A549 (cell line): ENCODE measurements around the gene PPP2R2D. TPM values are rescaled to one million over a fixed set of nuclear protein-coding genes. Genes with fewer than 3 reads are reported as not detected.

ENCODE experiments used
- ATAC-seq, 2 experiments: fragments of 200-7000 bp in 1 of 2; fragments of >200 bp in 1 of 2; cut with Nextera tagmentation in 1 of 2; cut with Tn5 transposase in 1 of 2; 3 replicates each; pipeline versions ENCODE4 v1.8.0 to v1.9.1; 2018 to 2020; ENCODE audit warnings: mild to moderate bottlenecking in 1 of 2, moderate library complexity in 1 of 2
- CTCF ChIA-PET: fragments of 300-600 bp; sonication (Branson Sonifier 250); formaldehyde crosslinking; extraction: SDS; loops from one replicate; lab custom pipeline; 2021; ENCODE audit warnings: antibody characterized with exemption, inconsistent platforms; lab: Yijun Ruan, JAX
- POLR2A ChIA-PET: fragments of 350-600 bp; formaldehyde crosslinking; extraction: SDS; loops from one replicate; lab custom pipeline; 2021; ENCODE audit warnings: antibody characterized with exemption, inconsistent platforms; lab: Yijun Ruan, JAX
- DNase-seq, 2 experiments: peaks; one replicate each; pipeline versions ENCODE4 v3.0.0 to v3.0.0-alpha.2; 2011 to 2016; ENCODE audit warnings: low read depth in 1 of 2, low spot score in 1 of 2
- FAIRE-seq: peaks from 2 replicates; lab custom pipeline; 2011; peaks lifted over from hg19 to GRCh38; lab: Jason Lieb, UNC
- H3K27ac ChIP-seq, 2 experiments: fragments of >200 bp; sonication (Bioruptor Twin); formaldehyde crosslinking; 3 replicates each; pipeline ENCODE4 v1.5.1; 2016 to 2017
- H3K4me1 ChIP-seq: fragments of >200 bp; sonication (Bioruptor Twin); formaldehyde crosslinking; 3 replicates; pipeline ENCODE4 v1.6.1; 2016
- H3K4me2 ChIP-seq: fragments of >200 bp; sonication (Bioruptor Twin); formaldehyde crosslinking; 3 replicates; pipeline ENCODE4 v1.6.1; 2016
- H3K4me3 ChIP-seq: fragments of >200 bp; sonication (Bioruptor Twin); formaldehyde crosslinking; 3 replicates; pipeline ENCODE4 v1.5.1; 2016
- H3K9me3 ChIP-seq: fragments of >200 bp; sonication (Bioruptor Twin); formaldehyde crosslinking; 3 replicates; pipeline ENCODE4 v1.6.1; 2016
- BCL3 ChIP-seq: fragments of >200 bp; sonication (Bioruptor Twin); formaldehyde crosslinking; IDR thresholded peaks from 3 replicates; pipeline ENCODE4 v1.6.1; 2016
- CEBPB ChIP-seq, 2 experiments: fragments of >200 bp in 1 of 2; sonication (Bioruptor Twin) in 1 of 2; formaldehyde crosslinking in 1 of 2; IDR thresholded peaks; 2 replicates each; pipeline ENCODE4 v1.6.1; 2012 to 2016
- CHD4 ChIP-seq: fragments of 200-600 bp; sonication (generic); IDR thresholded peaks from 2 replicates; pipeline ENCODE4 v1.6.1; 2016; ENCODE audit warnings: antibody characterized with exemption, mild to moderate bottlenecking, borderline replicate concordance
- CTCF ChIP-seq: fragments of >200 bp; sonication (Bioruptor Twin); formaldehyde crosslinking; IDR thresholded peaks from 3 replicates; pipeline ENCODE4 v1.5.1; 2016
- E2F6 ChIP-seq: IDR thresholded peaks from 2 replicates; pipeline ENCODE4 v1.6.1; 2012; ENCODE audit warnings: low read depth, borderline replicate concordance
- EHF ChIP-seq: fragments of 250-450 bp; sonication (Bioruptor Pico); IDR thresholded peaks from 2 replicates; pipeline ENCODE4 v1.5.0; 2020; ENCODE audit warnings: mild to moderate bottlenecking
- EP300 ChIP-seq, 2 experiments: fragments of >200 bp; sonication (Bioruptor Twin); formaldehyde crosslinking; IDR thresholded peaks; 2 replicates in 1 of 2; 3 replicates in 1 of 2; pipeline ENCODE4 v1.6.1; 2016 to 2017
- FOSL2 ChIP-seq, 2 experiments: fragments of 450-650 bp in 1 of 2; fragments of >200 bp in 1 of 2; sonication (Bioruptor Twin) in 1 of 2; formaldehyde crosslinking; IDR thresholded peaks; 2 replicates each; pipeline versions ENCODE4 v1.5.0 to v1.6.1; 2016 to 2020; ENCODE audit warnings: mild to moderate bottlenecking in 1 of 2, moderate library complexity in 1 of 2
- HEYL ChIP-seq: fragments of 250-450 bp; sonication (Bioruptor Pico); IDR thresholded peaks from 2 replicates; pipeline ENCODE4 v1.8.0; 2021; ENCODE audit warnings: mild to moderate bottlenecking, moderate library complexity
- HOXB5 ChIP-seq: fragments of 250-450 bp; sonication (Bioruptor Pico); IDR thresholded peaks from 2 replicates; pipeline ENCODE4 v1.5.0; 2020; ENCODE audit warnings: mild to moderate bottlenecking, moderate library complexity
- KDM5A ChIP-seq: fragments of 200-600 bp; sonication (generic); IDR thresholded peaks from 2 replicates; pipeline ENCODE4 v1.6.1; 2016; ENCODE audit warnings: antibody characterized with exemption, mild to moderate bottlenecking
- MAZ ChIP-seq: fragments of 150-350 bp; IDR thresholded peaks from 2 replicates; pipeline ENCODE4 v1.6.1; 2014; ENCODE audit warnings: antibody characterized with exemption, low read depth, low read length, borderline replicate concordance
- RARB ChIP-seq: fragments of 250-450 bp; sonication (Bioruptor Pico); IDR thresholded peaks from 2 replicates; pipeline ENCODE4 v1.8.0; 2021; ENCODE audit warnings: mild to moderate bottlenecking, moderate library complexity
- RCOR1 ChIP-seq: fragments of 150-350 bp; IDR thresholded peaks from 2 replicates; pipeline ENCODE4 v1.6.1; 2014; ENCODE audit warnings: antibody characterized with exemption, low read length, low read depth
- REST ChIP-seq: fragments of 200-600 bp; sonication (generic); IDR thresholded peaks from 2 replicates; pipeline ENCODE4 v1.6.1; 2016; ENCODE audit warnings: antibody characterized with exemption, mild to moderate bottlenecking, moderate library complexity
- RFX5 ChIP-seq: fragments of 450-650 bp; IDR thresholded peaks from 2 replicates; pipeline ENCODE4 v1.7.1; 2014; ENCODE audit warnings: antibody characterized with exemption, mild to moderate bottlenecking, moderate library complexity
- RNF2 ChIP-seq: fragments of 200-600 bp; sonication (generic); IDR thresholded peaks from 2 replicates; pipeline ENCODE4 v1.6.1; 2016; ENCODE audit warnings: low read depth, mild to moderate bottlenecking, antibody characterized with exemption, moderate library complexity, borderline replicate concordance
- USF2 ChIP-seq: fragments of 450-650 bp; IDR thresholded peaks from 2 replicates; pipeline ENCODE4 v1.6.1; 2014; ENCODE audit warnings: antibody characterized with exemption
- ZFP36 ChIP-seq: fragments of 450-650 bp; IDR thresholded peaks from 2 replicates; pipeline ENCODE4 v1.6.1; 2014; ENCODE audit warnings: borderline replicate concordance; ENCODE audit not compliant: partially characterized antibody
- WGBS: methylation state at CpG from one replicate; pipeline ENCODE4 v1.1.6; 2017; ENCODE audit errors: missing lambda C conversion rate; 5-methylcytosine and 5-hydroxymethylcytosine counted together
- polyA plus RNA-seq, 4 experiments: library from polyadenylated mRNA; depleted of rRNA in 3 of 4; stranded (reverse); fragments of >200 nt; fragmentation: RNase III in 1 of 4; extraction: RNeasy Plus Mini Kit Qiagen cat#74134 plus additional on column Dnase treatment in 1 of 4; gene quantifications; 2 replicates in 3 of 4; 3 replicates in 1 of 4; pipeline ENCODE4 v1.2.3, GENCODE V29; 2011 to 2017

The PPP2R2D gene
- polyA plus RNA-seq, 2 of the 4 experiments (the other 2 are of a cell fraction), result 23.9 to 36.0 TPM

- no peak for DNase-seq
- H3K4me2 ChIP-seq, result no peak overlapping the region
- 89% methylated on average over 4 of the region's 4 CpGs for WGBS
- no peak overlapping the region for H3K4me3 ChIP-seq
- TF ChIP-seq CTCF (no peak), EP300 (IDR thresholded peaks at IDR 0.05) (no peak), FOSL2 (IDR thresholded peaks at IDR 0.05) (no peak), FOSL2 (CRISPR knock-in tag; IDR thresholded peaks at IDR 0.05) (no peak), CHD4 (no peak), RARB (CRISPR knock-in tag) (no peak), RNF2 (no peak), USF2 (no peak), ZFP36 (no peak), BCL3 (no peak), EHF (CRISPR knock-in tag) (no peak), MAZ (no peak), KDM5A (no peak), RCOR1 (no peak), HOXB5 (CRISPR knock-in tag) (no peak), CEBPB (IDR thresholded peaks at IDR 0.05) (no peak), REST (no peak), HEYL (no peak), RFX5 (no peak), E2F6 (no peak)
- TF ChIP-seq, all 56 proteins: peak for 0
- no peaks in the 10 kb centered on the region for H3K9me3 ChIP-seq
- H3K4me1 ChIP-seq, result peaks cover 34% of the 10 kb centered on the region
- ChIA-PET POLR2A (no interaction called here), CTCF (interaction anchor here (0.9 to 8.2 kb wide), 9 partner anchors 12 to 201 kb away, joined by 3 to 59 read pairs (median 3); partner anchors contain the start of gene PPP2R2D)
- H3K27ac ChIP-seq, result no peak overlapping the region
- ATAC-seq, result no peak
- no peak for FAIRE-seq
Observed at GRCh38 chr10:131944412-131944811, 43.6 kb downstream of the PPP2R2D start.
